Hindlimb muscle (tissue), 1 donor: ENCODE measurements around the gene ABI1. TPM values are rescaled to one million over a fixed set of nuclear protein-coding genes. Genes with fewer than 3 reads are reported as not detected.
A peak's percentile ranks its signal among the peaks of the same experiment; 100 is the strongest.

Source experiments
- DNase-seq: peaks from one replicate; pipeline ENCODE4 v3.0.0-alpha.2; 2013
- polyA plus RNA-seq: library from polyadenylated mRNA; unstranded; fragments of 120-200 nt; gene quantifications from one replicate; pipeline ENCODE4 v1.2.1, GENCODE V29; 2013; ENCODE audit not compliant: insufficient read length

ABI1 gene
- polyA plus RNA-seq, 1 donor: 47.6 TPM

- DNase-seq: no peak
Measured at GRCh38 chr10:26711324-26711723, 149.4 kb downstream of the ABI1 start.

GRCh38 chr10:26706936-26707335 is 153.8 kb downstream of the ABI1 start:
- no peak for DNase-seq

DNA sequence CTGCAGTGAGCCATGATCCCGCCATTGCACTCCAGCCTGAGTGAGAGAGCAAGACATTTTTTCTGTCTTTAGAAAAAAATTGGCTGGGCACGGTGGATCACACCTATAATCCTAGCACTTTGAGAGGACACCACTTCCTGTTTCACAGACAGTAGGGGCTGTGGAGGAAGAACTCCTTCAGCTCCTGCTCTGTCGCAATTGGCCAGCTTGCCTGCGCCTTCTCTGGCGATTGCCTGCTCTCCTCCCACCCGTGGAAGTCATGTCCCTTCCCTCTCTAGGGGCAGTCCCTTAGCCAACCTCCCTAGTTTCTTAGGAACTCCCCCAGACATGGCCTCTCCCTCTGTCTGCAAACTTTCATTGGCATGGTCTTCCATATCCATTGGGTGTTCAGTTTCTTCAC is 154.6 kb downstream of the ABI1 start:
- DNase-seq: no peak

DNA sequence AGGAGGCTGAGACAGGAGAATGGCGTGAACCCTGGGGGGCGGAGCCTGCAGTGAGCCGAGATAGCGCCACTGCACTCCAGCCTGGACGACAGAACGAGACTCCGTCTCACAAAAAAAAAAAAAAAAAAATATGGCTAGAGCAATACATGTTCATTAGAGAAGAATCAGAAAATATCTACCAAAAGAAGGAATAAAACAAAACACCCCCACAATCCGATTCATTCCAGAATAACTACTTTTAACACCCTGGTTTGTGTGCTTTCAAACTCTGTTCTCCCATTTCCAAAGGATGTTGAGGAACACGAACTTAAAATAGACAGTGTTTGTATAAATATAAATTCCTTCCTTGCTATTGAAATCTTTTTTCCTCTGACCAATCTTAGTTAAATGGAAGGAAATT is 156.8 kb downstream of the ABI1 start:
- no peak for DNase-seq

- DNase-seq: no peak
Measured at GRCh38 chr10:26703096-26703495, 157.7 kb downstream of the ABI1 start.

- DNase-seq: no peak
Measured at GRCh38 chr10:26700884-26701630, 159.7 kb downstream of the ABI1 start.

- DNase-seq: no peak
Measured at GRCh38 chr10:26699631-26700030, 161.1 kb downstream of the ABI1 start.

GRCh38 chr10:26698909-26699308 is 161.8 kb downstream of the ABI1 start:
- DNase-seq: no peak

- DNase-seq: no peak
Measured at GRCh38 chr10:26697922-26698608, 162.7 kb downstream of the ABI1 start.

GRCh38 chr10:26697163-26697921 is 163.4 kb downstream of the ABI1 start, which contains the start of gene PDSS1:
Gene PDSS1, plus strand, starts transcription at chr10:26697701. Its CDS starts 11 bp downstream, at chr10:26697712.
- peak; percentile 83 for DNase-seq

DNA sequence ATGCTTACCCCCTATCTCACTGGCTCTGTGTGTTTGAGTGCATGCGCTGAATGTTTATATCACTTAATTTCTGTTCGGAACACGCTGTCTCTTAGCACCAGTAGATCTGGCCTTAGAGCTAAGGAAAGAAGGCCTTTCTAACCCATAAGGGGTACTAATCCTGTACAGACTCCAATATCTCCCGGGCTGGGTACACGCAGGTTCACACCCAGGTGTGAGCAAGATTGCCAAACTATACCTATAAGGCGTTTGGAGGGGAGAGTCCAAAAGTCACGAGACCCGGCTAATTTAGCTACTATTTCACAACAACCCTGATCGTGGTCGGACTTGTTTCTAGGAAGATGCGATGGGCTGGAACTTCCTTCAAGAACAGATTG is 164.0 kb downstream of the ABI1 start:
- DNase-seq: no peak

Other genes starting within 250 kb of the ABI1 start
- gene PDSS1, start 163.3 kb downstream of the ABI1 start, polyA plus RNA-seq: 7.3 TPM
- gene ANKRD26, start 239.5 kb upstream of the ABI1 start, polyA plus RNA-seq: 12.3 TPM